SU-DHL-6 (cell line): ENCODE results near the gene FAS.

ENCODE experiments used
- CTCF ChIP-seq: fragments of 200-600 bp; sonication (generic); IDR thresholded peaks from one replicate; pipeline ENCODE4 v1.5.1; 2017; ENCODE audit warnings: antibody characterized with exemption, mild to moderate bottlenecking, low read length, moderate library complexity; ENCODE audit not compliant: insufficient read depth, poor library complexity, severe bottlenecking
- EZH2phosphoT487 ChIP-seq: fragments of 200-600 bp; sonication (generic), shearing (Covaris generic); conservative IDR thresholded peaks from 2 replicates; pipeline ENCODE4 v1.6.1; 2018; ENCODE audit warnings: mild to moderate bottlenecking, antibody characterized with exemption, low read length, moderate library complexity, mixed read lengths

DNA sequence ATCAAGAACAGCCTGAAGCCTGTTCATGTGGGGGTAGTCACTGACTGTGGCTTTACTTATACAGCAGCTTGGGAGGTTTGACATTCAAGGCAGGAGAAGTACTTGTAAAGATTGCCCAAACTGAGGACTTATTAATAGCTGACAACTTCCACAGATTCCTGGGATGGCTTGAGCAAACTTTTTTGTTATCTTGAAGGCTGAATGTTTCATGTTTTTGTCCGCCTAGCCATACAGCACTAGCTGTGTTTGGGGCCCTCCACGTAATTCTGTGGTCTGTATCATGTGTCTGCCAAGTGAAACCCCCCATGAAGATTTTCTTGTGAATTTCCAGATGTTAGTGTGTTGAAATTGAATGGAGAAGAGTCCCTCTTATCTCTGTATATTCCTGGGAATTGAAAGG, 38.6 kb downstream of the FAS start:
- TF ChIP-seq CTCF (no peak), EZH2phosphoT487 (no peak)
